ENCODE results near the gene TSC22D1. TPM values are rescaled to one million over a fixed set of nuclear protein-coding genes. Genes with fewer than 3 reads are reported as not detected.

TSC22D1 gene
- polyA plus RNA-seq (2012; ENCODE audit: insufficient read length, low read depth): 12.6 TPM

DNA sequence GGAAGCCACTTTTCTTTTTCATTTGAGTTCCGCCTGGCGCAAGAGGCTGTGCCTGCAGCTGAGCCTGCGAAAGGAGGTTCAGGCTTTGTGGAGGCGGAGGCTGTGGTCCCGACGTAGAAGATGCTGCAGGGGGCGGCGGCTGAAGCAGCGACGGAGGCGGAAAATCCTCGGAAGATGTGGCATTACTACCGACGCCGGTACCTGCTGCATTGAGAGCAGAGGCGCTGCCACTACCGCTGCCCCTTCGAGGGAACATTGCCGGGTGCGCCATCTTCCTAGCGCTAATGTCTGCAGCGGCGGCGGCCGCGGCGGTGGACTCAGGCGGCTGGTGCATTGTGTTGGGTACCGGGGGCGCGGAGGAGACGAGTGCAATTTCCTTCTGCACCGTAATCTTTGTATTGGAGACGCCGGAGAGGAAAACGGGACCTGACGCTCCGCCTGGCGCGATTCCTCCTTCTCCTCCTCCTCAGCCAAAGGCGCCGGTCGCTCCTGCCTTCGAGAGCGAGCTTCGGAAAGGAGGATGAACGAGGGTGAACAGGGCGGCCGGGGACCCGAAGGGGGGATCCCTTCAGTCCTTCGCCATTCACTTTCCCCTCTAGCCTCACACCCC is at the start of gene TSC22D1:
TSS of gene TSC22D1 (minus strand) at position 590 of the 610 bp plus-strand sequence. CDS start at position 334, 256 bp downstream.
- TF ChIP-seq POLR2AphosphoS5 (IDR thresholded peaks at IDR 0.05; ENCODE audit: low read depth, low read length) (no peak), TAF1 (IDR thresholded peaks at IDR 0.05; ENCODE audit: borderline replicate concordance, insufficient read depth, low read length) (no peak), FOXP2 (optimal IDR thresholded peaks at IDR 0.05; ENCODE audit: borderline replicate concordance, extremely low read depth, extremely low read length, insufficient read depth) (no peak), SIN3A (IDR thresholded peaks at IDR 0.05; ENCODE audit: borderline replicate concordance, insufficient read depth, low read length) (no peak)
- TF ChIP-seq, protein P1, sequence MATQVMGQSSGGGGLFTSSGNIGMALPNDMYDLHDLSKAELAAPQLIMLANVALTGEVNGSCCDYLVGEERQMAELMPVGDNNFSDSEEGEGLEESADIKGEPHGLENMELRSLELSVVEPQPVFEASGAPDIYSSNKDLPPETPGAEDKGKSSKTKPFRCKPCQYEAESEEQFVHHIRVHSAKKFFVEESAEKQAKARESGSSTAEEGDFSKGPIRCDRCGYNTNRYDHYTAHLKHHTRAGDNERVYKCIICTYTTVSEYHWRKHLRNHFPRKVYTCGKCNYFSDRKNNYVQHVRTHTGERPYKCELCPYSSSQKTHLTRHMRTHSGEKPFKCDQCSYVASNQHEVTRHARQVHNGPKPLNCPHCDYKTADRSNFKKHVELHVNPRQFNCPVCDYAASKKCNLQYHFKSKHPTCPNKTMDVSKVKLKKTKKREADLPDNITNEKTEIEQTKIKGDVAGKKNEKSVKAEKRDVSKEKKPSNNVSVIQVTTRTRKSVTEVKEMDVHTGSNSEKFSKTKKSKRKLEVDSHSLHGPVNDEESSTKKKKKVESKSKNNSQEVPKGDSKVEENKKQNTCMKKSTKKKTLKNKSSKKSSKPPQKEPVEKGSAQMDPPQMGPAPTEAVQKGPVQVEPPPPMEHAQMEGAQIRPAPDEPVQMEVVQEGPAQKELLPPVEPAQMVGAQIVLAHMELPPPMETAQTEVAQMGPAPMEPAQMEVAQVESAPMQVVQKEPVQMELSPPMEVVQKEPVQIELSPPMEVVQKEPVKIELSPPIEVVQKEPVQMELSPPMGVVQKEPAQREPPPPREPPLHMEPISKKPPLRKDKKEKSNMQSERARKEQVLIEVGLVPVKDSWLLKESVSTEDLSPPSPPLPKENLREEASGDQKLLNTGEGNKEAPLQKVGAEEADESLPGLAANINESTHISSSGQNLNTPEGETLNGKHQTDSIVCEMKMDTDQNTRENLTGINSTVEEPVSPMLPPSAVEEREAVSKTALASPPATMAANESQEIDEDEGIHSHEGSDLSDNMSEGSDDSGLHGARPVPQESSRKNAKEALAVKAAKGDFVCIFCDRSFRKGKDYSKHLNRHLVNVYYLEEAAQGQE (IDR thresholded peaks at IDR 0.05; ENCODE audit: insufficient read depth in 1 of 2, low read depth in 2 of 2, low read length in 2 of 2): no peak

DNA sequence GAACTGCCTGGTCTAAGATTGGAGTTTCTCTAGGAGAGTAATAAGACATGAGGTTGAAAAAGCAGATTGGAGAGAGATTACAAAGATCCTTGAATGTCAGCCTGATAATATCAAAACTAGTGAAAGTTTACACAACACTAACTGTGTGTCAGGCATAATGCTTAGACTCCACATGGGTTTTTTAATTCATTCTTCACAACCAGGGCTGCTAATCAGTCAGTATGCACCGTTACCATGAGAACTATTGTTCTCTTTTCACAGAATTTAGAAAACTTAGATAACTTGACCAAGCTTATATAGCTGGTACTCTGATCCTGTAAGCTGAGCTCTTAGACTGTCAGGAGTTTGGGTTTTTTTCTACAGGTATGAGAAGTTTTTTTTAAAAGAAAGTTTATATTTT is 46.6 kb upstream of the TSC22D1 start:
- TF ChIP-seq SIN3A (IDR thresholded peaks at IDR 0.05; ENCODE audit: borderline replicate concordance, insufficient read depth, low read length) (no peak), FOXP2 (optimal IDR thresholded peaks at IDR 0.05; ENCODE audit: borderline replicate concordance, extremely low read depth, extremely low read length, insufficient read depth) (no peak), POLR2AphosphoS5 (IDR thresholded peaks at IDR 0.05; ENCODE audit: low read depth, low read length) (no peak), TAF1 (IDR thresholded peaks at IDR 0.05; ENCODE audit: borderline replicate concordance, insufficient read depth, low read length) (no peak)
- TF ChIP-seq, protein P1 (IDR thresholded peaks at IDR 0.05; ENCODE audit: insufficient read depth in 1 of 2, low read depth in 2 of 2, low read length in 2 of 2): no peak

DNA sequence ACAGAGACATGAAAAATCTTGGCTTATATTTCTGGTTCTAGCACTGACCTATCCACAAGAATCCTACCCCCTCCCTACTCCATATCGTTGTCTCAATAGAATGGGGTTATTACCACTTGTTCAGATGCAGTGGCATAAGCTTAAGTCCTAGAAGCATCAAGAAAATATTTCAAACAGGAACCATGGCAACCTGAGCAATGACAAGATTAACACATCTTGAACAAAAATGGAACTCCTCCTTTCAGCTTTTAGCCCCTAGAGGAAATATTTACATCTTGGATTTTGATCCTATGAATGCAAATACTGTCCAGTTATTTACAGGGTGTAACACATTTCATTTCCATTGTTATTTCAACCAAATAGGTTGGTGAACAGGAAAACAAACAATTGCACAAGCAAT is 46.1 kb upstream of the TSC22D1 start:
- TF ChIP-seq TAF1 (IDR thresholded peaks at IDR 0.05; ENCODE audit: borderline replicate concordance, insufficient read depth, low read length): no peak
- TF ChIP-seq SIN3A (IDR thresholded peaks at IDR 0.05; ENCODE audit: borderline replicate concordance, insufficient read depth, low read length): no peak
- no peak for TF ChIP-seq FOXP2 (optimal IDR thresholded peaks at IDR 0.05; ENCODE audit: borderline replicate concordance, extremely low read depth, extremely low read length, insufficient read depth)
- TF ChIP-seq POLR2AphosphoS5 (IDR thresholded peaks at IDR 0.05; ENCODE audit: low read depth, low read length): no peak
- TF ChIP-seq, protein P1 (IDR thresholded peaks at IDR 0.05; ENCODE audit: insufficient read depth in 1 of 2, low read depth in 2 of 2, low read length in 2 of 2): no peak

DNA sequence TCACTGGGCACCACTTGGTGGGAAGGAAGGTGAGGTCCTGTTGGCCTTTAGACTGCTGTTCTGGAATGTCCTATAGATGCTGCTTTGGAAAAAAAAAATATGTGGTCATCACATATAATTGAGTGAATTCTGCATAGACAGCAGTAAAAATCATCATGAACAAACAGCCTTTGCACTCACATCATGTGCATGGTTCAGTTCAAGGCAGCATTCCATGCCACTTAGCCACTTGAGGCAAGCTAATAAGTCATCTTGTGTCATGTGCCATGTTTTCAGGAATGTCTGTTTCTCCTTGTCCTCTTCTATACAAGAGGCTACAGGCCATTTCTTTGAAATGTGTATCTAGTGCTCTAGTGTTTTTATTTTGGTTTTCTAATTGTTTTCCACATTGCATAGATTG is 43.9 kb upstream of the TSC22D1 start:
- TF ChIP-seq, protein P1 (IDR thresholded peaks at IDR 0.05; ENCODE audit: insufficient read depth in 1 of 2, low read depth in 2 of 2, low read length in 2 of 2): no peak
- no peak for TF ChIP-seq POLR2AphosphoS5 (IDR thresholded peaks at IDR 0.05; ENCODE audit: low read depth, low read length)
- no peak for TF ChIP-seq FOXP2 (optimal IDR thresholded peaks at IDR 0.05; ENCODE audit: borderline replicate concordance, extremely low read depth, extremely low read length, insufficient read depth)
- no peak for TF ChIP-seq TAF1 (IDR thresholded peaks at IDR 0.05; ENCODE audit: borderline replicate concordance, insufficient read depth, low read length)
- TF ChIP-seq SIN3A (IDR thresholded peaks at IDR 0.05; ENCODE audit: borderline replicate concordance, insufficient read depth, low read length): no peak

Data from PFSK-1 (cell line).